ENCODE results near the gene SLC6A20.
"Not testable (repeated sequence)": the region's sequence is repeated elsewhere in the genome, so short reads cannot be mapped to it uniquely, and the experiment has no call there.

Gene SLC6A20

DNA sequence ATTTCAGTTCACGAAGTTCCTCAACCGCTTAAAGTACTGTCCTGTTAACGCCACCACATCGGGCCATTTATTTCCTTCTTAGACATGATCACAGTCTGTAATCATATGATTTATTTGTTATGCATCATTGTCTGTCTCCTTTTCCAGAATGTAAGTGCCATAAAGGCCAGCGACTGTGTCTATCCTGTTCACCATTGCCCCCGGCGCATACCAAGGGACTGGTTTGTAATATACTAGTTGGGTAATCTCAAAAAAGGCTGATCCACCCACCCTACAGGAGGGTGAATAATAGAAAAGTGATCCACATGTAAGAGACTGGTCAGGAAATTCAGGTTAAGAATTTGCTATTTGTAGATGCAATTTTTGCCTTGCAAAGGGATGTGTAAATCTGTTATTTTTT is 41.9 kb downstream of the SLC6A20 start:
- no peak for DNase-seq

DNA sequence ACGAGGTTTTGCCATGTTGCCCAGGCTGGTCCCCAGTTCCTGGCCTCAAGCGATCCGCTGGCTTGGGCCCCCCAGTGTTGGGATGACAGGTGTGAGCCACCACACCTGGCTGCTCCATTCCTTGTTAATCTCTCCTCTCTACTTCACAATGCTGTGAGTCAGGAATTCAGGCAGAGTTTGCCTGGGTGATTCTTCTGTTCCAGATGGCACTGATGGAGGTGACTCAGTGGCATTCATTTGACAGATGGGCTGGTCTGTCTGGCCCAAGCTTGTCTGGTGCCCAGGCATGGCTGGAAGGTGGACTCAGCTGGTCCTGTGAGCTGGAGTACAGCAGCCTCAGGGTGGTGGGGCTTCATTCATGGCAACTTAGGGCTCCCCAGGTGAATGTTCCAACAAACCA is 43.2 kb downstream of the SLC6A20 start:
- no peak for DNase-seq

DNA sequence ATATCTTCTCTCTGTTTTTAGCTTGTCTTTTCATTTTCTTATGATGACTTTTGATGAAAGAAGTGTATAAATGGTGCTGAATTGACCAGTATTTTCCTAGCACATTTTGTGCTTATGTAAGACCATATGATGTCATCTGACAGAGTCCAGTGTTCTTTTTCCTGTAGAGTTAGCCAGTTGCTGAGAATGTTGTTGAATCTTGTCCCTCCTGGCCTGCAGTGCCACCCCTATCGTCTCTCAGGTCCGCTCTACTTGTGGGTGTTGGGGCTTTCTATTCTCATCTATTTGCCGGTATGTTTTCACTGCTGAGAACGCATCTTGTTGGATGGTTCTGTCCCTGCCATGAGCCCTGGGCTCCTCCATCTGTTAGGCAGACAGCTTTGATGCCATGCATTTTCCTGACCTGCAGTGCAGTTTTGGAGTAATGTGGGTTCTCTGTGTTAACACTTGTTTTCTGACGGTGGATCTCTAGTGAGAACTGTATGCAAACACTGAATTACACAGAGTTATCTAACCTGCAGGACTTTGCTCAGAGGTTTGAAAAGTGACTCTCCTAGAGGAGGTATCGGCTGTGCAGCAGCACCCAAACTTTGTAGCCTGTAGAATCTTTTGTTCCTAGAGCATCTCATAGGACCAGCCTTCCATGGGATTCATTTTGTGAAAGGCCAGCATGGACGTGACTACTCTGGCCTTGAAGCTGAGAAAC is 44.6 kb downstream of the SLC6A20 start:
- DNase-seq, result no peak

DNA sequence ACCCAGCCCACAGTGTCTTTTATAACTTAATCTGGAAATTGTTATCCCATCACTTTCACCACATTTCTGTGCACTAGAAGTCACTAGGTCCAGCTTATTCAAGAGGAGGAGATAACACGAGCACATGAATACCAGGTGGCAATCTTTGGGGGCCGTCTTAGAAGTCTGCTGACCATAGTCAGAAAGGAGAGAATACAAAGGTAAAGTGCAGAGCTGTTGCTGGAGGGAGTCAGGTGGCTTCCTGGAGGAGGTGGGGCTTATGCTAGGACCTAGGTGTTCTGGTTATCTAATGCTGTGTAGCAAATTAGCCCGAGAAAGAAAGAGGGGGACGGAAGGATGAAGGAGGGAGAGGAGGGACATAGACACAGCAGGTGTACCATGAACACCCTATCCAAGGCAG is 46.5 kb downstream of the SLC6A20 start:
- DNase-seq, result no peak

DNA sequence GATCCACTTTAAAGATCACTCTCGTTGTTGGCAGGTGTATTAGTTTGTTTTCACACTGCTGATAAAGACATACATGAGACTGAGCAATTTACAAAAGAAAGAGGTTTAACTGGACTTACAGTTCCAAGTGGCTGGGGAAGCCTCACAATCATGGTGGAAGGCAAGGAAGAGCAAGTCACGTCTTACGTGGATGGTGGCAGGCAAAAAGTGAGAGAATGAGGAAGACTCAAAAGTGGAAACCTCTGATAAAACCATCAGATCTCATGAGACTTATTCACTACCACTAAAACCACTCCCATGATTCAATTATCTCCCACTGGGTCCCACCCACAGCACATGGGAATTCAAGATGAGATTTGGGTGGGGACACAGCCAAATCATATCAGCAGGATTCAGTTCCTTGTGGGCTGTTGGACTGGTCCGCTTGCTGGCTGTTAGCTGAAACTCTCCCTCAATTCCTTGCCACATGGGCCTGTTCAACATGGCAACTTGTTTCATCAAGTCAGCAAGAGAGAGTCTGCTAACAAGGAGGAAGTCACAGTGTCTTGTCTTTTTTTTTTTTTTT is 47.2 kb downstream of the SLC6A20 start:
- DNase-seq, result not testable (repeated sequence)

DNA sequence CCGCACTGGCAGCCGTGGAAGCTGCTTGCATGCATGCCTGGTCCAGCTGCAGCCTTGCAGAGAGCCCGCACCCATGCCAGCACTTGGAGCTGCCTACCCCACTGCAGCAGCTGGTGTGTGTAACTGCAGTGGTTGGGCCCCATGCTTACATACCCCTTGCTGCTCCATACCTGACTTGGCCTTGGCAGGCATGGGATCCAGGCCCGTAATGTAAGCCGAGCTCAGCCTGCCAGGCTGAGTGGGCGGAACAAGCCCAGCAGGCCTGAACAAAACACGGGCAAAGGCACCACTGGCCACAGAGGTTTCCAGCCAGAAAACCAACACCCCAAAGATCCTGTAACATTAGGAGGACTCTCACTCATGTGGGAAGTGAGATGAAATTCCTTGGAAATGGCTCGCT is 48.3 kb downstream of the SLC6A20 start:
- DNase-seq, result no peak

DNA sequence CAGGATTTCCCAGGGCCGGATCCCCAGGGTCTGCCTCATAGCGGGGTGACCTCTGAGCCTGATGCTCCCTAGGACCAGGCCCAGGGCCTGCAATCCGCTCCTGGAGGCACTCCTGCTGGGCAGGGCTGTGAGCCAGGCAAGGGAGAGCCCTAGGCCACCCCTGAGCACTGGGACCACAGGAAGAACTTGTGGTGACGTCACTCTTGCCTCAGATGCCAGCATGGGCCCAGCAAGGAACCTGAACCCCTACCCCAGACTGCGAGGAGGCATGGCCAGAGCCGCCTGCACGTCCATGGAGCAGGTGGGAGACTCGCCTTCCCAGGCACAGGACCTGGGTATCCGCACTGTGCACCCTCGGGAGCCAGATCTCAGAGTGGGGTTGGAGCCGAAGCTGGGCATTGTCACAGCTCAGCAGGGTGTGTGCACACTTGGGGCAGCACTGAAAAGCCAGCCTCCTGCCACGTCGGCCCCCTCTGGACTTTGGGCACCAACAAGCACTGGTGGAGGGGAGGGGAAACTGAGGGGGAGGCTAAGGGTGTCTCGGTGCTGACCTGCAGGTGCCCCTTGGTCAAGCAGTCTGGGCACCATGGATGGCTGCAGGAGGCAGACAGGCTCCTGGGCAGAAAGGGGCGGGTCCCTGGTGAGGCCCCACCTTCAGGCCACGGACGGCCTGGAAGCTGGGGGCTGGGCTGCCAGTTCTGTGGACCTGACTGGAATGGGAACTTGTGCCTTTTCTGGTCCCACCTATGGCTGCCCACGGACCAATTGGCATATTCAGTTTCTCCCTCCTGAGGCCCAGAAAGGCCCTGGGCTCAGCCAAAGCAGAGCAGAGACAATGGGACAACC is 49.3 kb downstream of the SLC6A20 start:
- DNase-seq, result no peak

DNA sequence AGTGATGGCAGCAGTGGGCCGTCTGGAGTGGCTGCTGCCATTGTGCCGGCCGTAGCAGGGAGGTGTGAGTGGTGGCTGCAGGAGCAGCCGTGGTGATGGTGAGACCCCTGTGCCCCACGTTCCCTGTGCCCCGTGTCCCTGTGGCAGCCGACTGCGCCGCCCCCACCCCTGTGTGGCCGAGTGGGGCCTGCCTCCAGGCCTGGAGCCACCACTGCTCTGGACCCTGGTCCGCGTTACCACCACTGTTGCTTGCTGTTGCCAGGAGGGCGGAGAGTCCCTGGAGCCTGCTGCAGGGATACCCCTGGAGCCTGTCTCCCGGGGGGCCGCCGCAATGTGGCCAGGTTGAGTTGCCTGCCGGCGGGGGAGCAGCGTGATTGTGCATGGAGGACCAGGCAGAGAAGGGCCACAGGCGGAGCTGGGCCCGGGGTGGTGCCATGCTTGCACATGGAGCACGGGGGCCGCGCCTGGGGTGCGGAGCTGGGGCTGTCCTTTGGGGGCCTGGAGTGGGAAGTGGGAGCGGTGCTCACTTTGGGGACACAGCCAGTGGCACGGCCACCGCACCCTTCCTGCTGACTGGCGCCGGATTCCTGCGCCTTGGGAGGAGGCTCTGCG is 50.1 kb downstream of the SLC6A20 start:
- DNase-seq, result no peak

DNA sequence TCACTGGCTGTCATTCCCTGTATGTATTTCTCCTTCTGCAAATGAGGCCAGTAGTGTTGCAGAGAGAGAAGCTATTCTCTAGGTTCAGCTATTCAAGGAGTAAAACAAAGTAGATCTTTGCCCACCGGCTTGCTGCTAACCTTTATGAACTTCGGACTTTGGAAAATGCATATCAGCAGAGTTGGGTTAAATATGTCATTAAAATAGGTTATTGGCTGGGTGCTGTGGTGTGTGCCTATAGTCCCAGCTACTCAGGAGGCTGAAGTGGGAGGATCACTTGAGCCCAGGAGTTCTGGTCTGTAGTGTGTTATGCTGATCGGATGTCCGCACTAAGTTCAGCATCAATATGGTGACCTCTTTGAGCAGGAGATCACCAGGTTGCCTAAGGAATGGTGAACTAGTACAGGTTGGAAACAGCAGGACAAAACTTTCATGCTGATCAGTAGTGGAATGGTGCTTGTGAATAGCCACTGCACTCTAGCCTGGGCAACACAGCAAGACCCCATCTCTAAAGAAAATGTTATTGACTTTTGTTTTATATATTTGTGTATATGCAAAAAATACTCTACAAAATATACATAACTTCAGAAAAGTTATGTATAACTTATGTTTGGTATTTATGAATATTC is 53.8 kb downstream of the SLC6A20 start:
- no peak for DNase-seq

DNA sequence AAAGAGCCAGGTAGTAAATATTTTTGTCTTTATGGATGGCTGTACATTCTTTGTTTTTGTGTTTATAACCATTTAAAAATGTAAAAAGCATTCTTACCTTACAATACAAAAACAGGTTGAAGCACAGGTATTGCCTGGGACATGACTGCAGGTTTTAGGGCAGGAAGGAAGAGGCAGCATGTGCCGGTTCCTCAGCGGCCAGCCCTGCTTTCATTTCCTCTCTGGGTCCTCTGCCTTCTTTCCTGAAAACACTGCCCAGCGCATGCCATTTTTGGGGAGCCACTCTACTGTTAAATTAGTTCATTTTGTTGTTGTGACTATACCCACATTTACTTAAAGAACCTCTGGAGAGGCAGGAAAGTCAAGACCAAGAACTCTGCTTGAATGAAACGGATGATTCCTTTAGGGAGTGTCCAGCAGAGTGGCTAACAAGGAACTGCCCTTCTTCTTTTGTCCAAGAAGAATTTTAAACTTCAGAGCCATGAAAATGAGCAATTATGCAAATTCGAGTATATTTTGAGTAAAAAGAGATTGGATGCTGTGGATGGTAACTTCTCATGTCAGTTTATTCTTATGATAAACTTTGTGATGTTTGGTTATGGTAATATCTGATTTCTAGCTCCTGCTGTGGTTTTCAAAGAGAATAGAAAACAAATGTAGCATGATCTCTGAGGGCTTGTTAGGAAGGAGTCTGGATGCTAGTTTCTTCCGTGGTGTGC is 54.4 kb downstream of the SLC6A20 start:
- DNase-seq, result no peak

DNA sequence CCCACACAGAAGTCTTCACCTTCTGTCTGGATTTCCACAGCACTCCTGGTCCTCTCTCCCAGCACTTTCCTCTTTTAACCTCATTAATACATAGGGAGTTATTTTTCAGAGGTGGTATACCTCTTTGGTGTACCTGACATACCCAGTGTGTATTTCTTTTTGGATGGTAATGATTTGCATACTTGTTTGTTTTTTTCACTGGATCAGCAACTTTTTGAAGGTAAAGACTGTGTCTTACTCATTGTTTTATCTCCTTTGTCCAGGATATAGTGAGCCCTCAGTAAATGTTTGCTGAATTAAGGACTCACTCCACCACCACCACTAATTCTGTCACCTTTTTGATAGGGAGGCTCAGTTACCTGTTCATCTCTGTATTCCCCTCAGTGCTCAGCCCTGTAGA is 55.1 kb downstream of the SLC6A20 start:
- no peak for DNase-seq

DNA sequence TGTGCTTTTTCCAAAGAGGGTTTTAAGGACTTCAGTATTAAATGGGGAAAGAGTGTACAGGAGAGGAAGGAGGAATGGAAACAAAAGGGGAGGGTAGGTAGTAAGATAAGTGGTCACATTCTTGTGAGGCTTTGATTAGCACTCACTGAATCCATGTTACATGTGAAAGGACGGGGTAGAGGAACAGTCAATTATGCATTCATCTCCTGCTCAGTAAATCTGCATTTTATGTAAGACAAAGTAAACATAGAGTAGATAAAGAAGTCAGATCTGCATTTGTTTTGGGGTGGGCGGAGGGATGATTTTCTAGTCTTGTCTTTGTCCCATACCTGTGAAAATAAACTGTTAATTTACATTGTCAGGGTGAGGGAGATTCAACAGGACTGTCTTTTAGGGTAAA is 56.3 kb downstream of the SLC6A20 start:
- no peak for DNase-seq

DNA sequence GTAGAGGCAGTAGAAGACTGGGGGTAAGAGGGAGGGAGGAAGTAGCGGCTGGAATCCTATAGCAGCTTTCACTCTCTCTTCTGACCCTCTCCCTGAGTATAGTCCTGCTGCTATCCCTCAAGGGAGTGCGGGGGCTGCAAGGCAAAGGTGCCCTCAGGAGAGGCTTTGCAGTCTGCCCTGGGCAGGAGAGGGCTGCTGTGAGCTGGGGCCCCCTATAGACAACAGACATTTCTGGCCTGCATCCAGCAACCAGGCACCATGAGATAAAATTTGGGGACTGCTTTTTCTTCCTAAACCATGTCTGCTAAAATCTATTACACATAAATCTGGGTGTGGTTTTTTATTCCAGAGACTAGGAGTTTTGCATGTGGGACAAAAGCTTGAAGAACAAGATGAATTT is 59.1 kb downstream of the SLC6A20 start:
- DNase-seq, result no peak

DNA sequence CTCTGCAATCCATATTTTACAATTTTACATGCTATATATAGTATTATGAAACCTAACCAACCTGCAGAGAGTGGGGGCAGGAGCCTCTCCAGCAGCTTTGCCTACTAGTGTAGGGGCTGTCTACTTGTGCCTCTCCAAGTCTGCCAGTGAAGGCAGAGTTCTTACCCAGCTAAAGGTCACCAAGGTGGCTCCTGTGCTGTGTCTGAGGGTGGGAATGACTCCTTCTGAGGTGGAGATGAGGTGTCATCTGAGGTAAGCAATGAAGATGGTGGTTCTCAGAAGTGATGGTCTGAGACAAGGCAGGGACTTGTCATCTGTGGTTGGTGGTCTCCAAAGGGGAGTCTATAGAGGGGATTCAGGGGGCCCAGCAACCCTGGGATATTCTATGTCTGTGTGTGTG is 59.6 kb downstream of the SLC6A20 start:
- no peak for DNase-seq

DNA sequence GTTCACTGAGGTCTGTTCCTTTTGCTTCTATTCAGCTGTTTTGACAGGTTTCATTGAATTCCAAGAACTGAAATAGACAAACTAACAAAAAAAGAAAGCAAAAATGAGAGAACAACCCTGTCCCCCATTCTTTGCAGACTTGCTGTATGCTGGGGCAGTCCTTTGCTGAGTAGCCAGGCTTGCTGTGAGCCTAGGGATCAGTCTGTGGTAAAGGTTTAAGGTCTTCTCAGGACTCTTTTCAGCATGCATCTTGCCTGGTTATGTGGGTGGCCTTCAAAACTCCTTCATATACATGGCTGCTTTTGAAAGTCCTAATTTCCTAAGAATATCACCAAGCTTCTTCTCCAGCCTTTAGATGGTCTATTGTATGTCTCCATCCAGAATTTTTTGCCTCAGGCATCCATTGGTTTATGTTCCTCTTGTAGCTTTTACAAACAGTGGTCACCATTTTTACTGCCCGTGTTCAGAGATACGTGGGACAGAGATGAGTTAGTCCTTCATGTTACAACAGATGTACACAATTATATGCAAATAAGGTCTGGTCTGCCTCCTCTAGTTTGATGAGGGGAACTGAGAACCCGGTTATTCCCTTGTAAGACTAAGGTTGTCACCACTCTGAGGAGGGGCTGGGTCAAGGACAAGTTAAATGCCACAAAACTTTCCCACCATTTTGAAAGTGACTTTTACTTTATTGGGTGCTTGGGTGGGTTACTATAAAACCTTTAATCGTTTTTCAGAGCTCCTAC is 65.8 kb downstream of the SLC6A20 start:
- DNase-seq, result no peak

DNA sequence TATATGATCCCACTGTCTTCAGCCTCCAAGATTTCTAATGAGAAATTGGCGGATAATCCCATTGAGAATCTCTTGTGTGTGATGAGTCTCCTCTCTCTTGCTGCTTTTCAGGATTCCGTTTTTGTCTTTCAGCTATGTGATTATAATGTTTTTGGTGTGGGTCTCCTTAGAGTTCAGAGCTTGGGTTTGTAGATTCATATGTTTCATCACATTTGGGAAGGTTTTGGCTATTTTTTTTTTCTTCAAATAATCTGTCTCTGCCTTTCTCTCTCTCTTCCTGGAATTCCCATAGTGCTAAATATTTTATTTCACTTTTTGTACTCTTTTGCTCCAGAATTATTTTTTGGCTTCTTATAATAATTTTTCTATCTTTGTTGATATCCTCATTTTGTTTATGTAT is 66.7 kb downstream of the SLC6A20 start:
- no peak for DNase-seq

DNA sequence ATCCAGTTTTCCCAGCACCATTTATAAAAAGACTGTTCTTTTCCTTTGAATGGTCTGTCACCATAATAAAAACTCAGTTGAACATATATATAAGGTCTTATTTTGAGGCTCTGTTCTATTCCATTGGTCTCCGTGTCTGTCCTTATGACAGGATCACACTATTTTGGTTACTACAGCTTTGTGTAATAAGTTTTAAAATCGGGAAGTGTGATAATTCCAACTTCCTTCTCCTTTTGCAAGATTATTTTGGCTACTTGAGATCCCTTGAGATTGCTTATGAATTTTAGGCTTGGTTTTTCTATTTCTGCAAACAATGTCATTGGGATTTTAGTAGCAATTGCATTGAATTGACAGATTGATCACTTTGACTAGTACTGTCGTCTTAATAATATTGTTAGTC is 71.4 kb downstream of the SLC6A20 start:
- DNase-seq, result no peak

DNA sequence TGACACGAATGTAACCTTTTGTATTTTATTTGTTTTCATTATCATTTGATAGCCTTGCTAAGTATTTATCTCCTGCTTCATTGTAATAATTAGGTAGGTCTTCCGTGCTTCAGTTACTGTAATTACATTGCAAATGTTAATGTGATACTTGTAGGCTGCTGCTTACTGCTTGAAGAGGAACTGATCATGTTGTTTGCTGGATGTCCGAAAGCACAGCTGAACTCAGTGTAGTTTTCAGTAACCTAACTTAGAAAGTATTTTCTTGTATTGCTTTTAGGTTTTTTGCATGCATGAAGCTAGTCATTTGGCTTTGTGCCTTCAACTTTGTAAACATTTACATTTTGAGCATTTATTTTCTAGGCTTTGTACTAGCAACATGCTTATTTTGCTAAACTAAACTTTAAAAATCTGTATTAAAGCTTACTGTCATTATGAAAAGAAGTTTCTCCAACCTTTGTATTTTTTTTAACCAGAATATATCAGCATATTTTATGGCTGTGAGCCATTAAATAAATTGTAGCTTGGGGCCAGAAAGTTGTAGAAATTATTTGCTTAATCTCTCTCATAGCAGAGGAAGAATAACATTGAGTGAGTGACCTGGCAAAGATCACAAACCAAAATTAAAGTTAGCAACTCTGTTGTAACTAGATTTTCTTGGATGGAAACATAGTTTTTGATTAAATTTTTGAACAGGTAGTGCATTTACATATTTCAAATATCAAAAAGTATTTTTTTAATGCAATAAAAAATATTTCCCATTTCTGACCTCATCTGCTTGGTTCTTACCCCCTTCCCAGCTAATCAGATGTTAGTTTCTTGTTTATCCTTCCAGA is 76.5 kb downstream of the SLC6A20 start:
- DNase-seq, result no peak

DNA sequence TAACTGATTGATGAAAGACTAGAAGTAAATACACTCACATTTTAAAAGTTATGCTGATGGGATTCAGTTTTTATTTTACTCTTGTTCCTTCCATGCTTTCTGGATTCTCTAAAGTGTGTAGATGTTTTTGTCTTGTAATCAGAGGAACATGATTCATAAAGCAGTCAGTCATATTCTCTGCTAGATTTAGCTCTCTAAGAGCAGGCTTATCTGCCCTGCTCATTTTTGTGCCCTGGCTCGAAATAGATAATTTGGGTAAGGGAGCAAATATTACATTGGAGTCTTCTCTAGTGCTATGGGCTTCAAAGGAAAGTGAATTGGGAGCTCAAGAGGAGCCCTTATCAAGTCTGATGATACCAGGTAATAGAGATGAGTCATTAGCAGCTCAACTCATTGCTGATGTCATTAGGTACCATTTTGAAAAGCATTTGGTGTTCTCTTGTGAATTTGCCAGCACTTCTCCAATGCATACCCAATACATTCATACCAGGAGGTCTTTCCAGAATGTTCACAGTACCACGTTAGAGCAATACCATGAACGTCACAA is 79.5 kb downstream of the SLC6A20 start:
- DNase-seq, result no peak

DNA sequence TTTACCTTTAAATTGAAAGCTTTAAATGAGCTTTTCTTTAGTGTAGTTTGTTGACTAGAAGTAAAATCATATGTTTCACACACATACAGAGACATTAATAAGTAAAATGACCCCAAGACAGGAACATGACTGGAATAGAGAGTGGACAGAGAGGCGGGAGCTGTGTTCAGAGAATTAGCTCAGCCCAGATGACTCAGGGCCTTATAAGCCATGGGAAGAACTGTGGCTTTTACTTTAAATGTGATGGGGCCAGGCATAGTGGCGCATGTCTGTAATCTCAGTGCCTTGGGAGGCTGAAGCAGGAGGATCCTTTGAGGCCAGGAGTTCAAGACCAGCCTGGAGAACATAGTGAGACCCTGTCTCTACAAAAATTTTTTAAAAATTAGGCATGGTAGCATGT is 80.4 kb downstream of the SLC6A20 start:
- DNase-seq, result no peak

All from GDM1 (cell line).